HepG2 (cell line): Measurements from ENCODE around the gene LSM8.

Experiments used
- ARID5B ChIP-seq: IDR thresholded peaks from 2 replicates; pipeline ENCODE4 v1.4.0; 2020; ENCODE audit warnings: mild to moderate bottlenecking, missing genetic modification reagents
- CTCF ChIP-seq: sonication (generic); formaldehyde crosslinking; IDR thresholded peaks from 2 replicates; pipeline ENCODE4 v1.5.0; 2020; ENCODE audit warnings: mild to moderate bottlenecking, missing genetic modification reagents, moderate library complexity
- KLF16 ChIP-seq, 2 experiments: sonication (generic) in 1 of 2; formaldehyde crosslinking in 1 of 2; IDR thresholded peaks; 2 replicates each; pipeline versions ENCODE4 v1.6.1 to v1.8.0; 2016 to 2023; ENCODE audit warnings: missing genetic modification reagents in 2 of 2, missing compliant biosample characterization in 1 of 2
- MTA1 ChIP-seq: sonication (generic); formaldehyde crosslinking; IDR thresholded peaks from 2 replicates; pipeline ENCODE4 v1.4.0; 2020; ENCODE audit warnings: missing genetic modification reagents, mild to moderate bottlenecking, borderline replicate concordance
- POLR2AphosphoS5 ChIP-seq: IDR thresholded peaks from 2 replicates; pipeline ENCODE4 v1.6.1; 2012; ENCODE audit warnings: low read depth, low read length
- YY1 ChIP-seq: IDR thresholded peaks from 2 replicates; pipeline ENCODE4 v1.6.1; 2011; ENCODE audit warnings: low read length, low read depth, moderate library complexity, mild to moderate bottlenecking; ENCODE audit not compliant: insufficient read depth, insufficient replicate concordance
- ZNF253 ChIP-seq: sonication (generic); formaldehyde crosslinking; IDR thresholded peaks from 2 replicates; pipeline ENCODE4 v1.8.0; 2022; ENCODE audit warnings: mild to moderate bottlenecking, missing genetic modification reagents, borderline replicate concordance
- ZNF569 ChIP-seq: sonication (generic); formaldehyde crosslinking; IDR thresholded peaks from 2 replicates; pipeline ENCODE4 v1.5.0; 2020; ENCODE audit warnings: mild to moderate bottlenecking, missing genetic modification reagents, moderate library complexity, borderline replicate concordance

DNA sequence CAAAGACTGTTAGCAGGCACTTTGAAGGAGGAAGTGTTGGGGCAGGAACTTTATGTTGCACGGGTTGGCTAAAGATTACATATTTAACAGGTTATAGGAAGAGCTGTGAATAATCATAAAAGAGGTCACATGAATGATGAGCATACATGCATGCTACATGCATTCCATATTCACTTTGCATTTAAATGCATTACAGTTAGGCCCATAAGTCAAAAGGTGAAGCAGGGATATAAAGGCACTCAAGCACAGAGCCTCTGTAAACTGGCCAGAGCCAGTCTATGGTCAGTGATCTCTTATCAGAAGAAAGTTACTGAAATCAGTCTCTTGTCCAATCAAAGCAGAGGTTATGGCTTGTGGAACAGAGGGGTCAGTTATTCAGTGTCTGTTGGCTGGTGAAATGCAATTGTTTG lies 33.3 kb downstream of the LSM8 start:
- TF ChIP-seq POLR2AphosphoS5 (no peak), ZNF569 (CRISPR knock-in tag) (no peak), KLF16 (CRISPR knock-in tag; IDR thresholded peaks at IDR 0.05) (no peak), ARID5B (no peak), MTA1 (CRISPR knock-in tag) (no peak), CTCF (CRISPR knock-in tag) (no peak), ZNF253 (CRISPR knock-in tag) (no peak), YY1 (no peak)
